ENCODE measurements around the gene COA7. TPM values are rescaled to one million over a fixed set of nuclear protein-coding genes. Genes with fewer than 3 reads are reported as not detected.

The COA7 gene
- total RNA-seq, 2 experiments from 2014 or later, result 16.3 to 17.6 TPM

DNA sequence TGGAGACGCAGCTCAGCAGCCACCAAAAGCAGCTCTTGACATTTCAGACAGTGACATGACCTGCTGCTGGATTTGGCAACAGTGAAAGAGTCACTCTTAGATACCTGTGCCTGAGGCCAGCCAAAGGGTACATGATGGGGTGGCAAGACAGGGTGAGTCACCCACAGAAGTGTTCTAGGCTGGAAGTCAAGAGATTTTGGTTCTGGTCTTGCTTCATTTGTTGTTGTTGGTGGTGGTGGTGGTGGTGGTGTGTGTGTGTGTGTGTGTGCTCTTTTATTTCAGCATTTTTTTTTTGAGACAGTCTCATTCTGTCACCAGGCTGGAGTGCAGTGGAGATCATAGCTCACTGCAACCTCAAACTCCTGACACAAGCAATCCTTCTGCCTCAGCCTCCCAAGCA lies 39.4 kb downstream of the COA7 start:
- H3K4me3 Mint-ChIP-seq, result no peak overlapping the region

DNA sequence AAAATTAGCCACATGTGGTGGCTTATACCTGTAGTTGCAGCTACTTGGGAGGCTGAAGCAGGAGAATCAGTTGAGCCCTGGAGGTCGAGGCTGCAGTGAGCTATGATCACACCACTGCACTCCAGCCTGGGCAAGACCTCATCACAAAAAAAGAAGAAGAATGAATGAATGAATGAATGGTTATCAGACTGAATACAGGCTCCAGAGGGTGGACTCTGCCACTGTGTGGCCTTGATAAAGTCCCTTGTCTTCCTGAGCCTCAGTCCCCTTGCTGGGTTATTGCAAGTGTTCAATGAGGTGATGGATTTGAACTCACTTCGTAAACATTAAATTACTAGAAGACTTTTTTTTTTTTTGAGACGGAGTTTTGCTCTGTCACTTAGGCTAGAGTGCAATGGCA lies 40.4 kb downstream of the COA7 start:
- DNase-seq, result no peak
- POLR2A ChIA-PET, result interaction anchor here (0.7 to 1.8 kb wide), 3 partner anchors 9 to 22 kb away, joined by 3 to 5 read pairs (median 3); no protein-coding TSS in a partner anchor
- Mint-ChIP-seq H3K4me3 (no peak overlapping the region), H3K4me1 (ENCODE audit: low read depth) (peaks cover 36% of the 10 kb centered on the region), H3K27ac (peak overlapping the region; percentile 46), H3K9me3 (no peaks in the 10 kb centered on the region), H3K36me3 (ENCODE audit: low read depth) (peaks cover 6% of the 10 kb centered on the region), H3K27me3 (no peaks in the 10 kb centered on the region)
- TF ChIP-seq, protein P1, sequence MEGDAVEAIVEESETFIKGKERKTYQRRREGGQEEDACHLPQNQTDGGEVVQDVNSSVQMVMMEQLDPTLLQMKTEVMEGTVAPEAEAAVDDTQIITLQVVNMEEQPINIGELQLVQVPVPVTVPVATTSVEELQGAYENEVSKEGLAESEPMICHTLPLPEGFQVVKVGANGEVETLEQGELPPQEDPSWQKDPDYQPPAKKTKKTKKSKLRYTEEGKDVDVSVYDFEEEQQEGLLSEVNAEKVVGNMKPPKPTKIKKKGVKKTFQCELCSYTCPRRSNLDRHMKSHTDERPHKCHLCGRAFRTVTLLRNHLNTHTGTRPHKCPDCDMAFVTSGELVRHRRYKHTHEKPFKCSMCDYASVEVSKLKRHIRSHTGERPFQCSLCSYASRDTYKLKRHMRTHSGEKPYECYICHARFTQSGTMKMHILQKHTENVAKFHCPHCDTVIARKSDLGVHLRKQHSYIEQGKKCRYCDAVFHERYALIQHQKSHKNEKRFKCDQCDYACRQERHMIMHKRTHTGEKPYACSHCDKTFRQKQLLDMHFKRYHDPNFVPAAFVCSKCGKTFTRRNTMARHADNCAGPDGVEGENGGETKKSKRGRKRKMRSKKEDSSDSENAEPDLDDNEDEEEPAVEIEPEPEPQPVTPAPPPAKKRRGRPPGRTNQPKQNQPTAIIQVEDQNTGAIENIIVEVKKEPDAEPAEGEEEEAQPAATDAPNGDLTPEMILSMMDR (IDR thresholded peaks at IDR 0.05), result no peak
- intact Hi-C loops (cut with micrococcal nuclease), result loop anchor here (10.0 kb wide), 1 partner anchor 253 kb away; the partner anchor contains the start of genes ORC1 and PRPF38A
- ATAC-seq, result no peak
- CTCF ChIA-PET, result interaction anchor here (1.2 kb wide), 1 partner anchor 8 kb away, joined by 3 read pairs; no protein-coding TSS in a partner anchor

More for the DNA sequence above, 39.4 kb downstream of the COA7 start:
- peak overlapping the region; percentile 91 for H3K27ac Mint-ChIP-seq
- ChIA-PET POLR2A (interaction anchor here (0.7 to 1.9 kb wide), 9 partner anchors 10 to 139 kb away, joined by 3 to 9 read pairs (median 4); partner anchors contain the start of genes SHISAL2A and TUT4), CTCF (interaction anchor here (0.5 to 1.2 kb wide), 6 partner anchors 11 to 168 kb away, joined by 3 to 4 read pairs (median 3); partner anchors contain the start of gene TUT4)
- no peaks in the 10 kb centered on the region for H3K27me3 Mint-ChIP-seq
- TF ChIP-seq, protein P1 (IDR thresholded peaks at IDR 0.05), result no peak
- peaks cover 36% of the 10 kb centered on the region for H3K4me1 Mint-ChIP-seq (ENCODE audit: low read depth)
- no peaks in the 10 kb centered on the region for H3K9me3 Mint-ChIP-seq
- intact Hi-C loops (cut with micrococcal nuclease), result loop anchor here (10.0 kb wide), 1 partner anchor 254 kb away; the partner anchor contains the start of genes ORC1 and PRPF38A
- ATAC-seq (peak; percentile 84), DNase-seq (peak; percentile 73)
- H3K36me3 Mint-ChIP-seq (ENCODE audit: low read depth), result peaks cover 4% of the 10 kb centered on the region

DNA sequence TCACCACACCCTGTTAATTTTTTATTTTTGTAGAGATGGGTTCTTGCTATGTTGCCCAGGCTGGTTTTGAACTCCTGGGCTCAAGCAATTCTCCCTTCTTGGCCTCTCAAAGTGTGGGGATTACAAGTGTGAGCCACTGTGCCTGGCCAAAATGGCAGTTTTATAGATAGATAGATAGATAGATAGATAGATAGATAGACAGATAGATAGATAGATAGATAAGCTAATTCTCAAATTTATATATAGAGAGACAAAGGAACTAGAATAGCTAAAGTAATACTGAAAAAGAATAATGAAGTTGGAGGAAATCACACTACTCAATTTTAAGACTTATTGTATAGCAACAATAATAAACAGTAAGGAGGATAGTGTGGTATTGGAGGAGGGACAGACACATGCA lies 44.1 kb downstream of the COA7 start:
- H3K9me3 Mint-ChIP-seq, result no peaks in the 10 kb centered on the region
- CTCF ChIA-PET, result no interaction called here
- H3K36me3 Mint-ChIP-seq (ENCODE audit: low read depth), result peaks cover 16% of the 10 kb centered on the region
- DNase-seq (no peak), ATAC-seq (no peak)
- no peak overlapping the region for H3K4me3 Mint-ChIP-seq
- H3K27ac Mint-ChIP-seq, result no peak overlapping the region
- intact Hi-C loops (cut with micrococcal nuclease), result loop anchor here (10.0 kb wide), 1 partner anchor 249 kb away; the partner anchor contains the start of genes ORC1 and PRPF38A
- TF ChIP-seq, protein P1 (IDR thresholded peaks at IDR 0.05), result no peak
- POLR2A ChIA-PET, result interaction anchor here (0.8 kb wide), 1 partner anchor 21 kb away, joined by 5 read pairs; the partner anchor contains the start of gene SHISAL2A
- H3K4me1 Mint-ChIP-seq (ENCODE audit: low read depth), result peaks cover 16% of the 10 kb centered on the region
- H3K27me3 Mint-ChIP-seq, result no peaks in the 10 kb centered on the region

DNA sequence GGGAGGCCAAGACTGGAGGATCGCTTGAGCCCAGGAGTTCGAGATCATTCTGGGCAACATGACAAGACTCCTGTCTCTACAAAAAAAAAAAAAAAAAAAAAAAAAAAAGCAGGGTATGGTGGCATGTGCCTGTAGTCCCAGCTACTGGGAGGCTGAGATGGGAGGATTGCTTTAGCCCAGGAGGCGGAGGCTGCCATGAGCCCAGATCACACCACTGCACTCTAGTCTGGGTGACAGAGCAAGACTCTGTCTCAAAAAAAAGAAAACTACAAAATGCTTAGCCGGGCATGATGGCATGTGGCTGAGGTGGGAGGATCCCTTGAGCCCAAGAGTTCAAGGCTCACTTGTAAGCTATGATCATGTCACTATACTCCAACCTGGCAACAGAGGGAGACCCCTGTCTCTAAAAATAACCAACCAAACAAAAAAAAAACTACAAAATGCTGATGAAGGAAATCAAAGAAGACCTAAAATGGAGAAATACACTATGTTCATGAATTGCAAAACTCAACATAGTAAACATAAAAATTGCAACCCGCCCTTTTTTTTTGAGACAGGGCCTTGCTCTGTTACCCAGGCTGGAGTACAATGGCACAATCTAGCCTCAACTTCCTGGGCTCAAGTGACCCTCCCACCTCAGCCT lies 44.8 kb downstream of the COA7 start:
- ChIA-PET POLR2A (interaction anchor here (0.8 to 1.2 kb wide), 2 partner anchors 12 to 21 kb away, joined by 3 to 5 read pairs; partner anchors contain the start of gene SHISAL2A), CTCF (no interaction called here)

More for the DNA sequence above, 44.8 kb downstream of the COA7 start:
- ATAC-seq, result no peak
- Mint-ChIP-seq H3K36me3 (ENCODE audit: low read depth) (peaks cover 16% of the 10 kb centered on the region), H3K27me3 (no peaks in the 10 kb centered on the region), H3K4me3 (no peak overlapping the region), H3K9me3 (no peaks in the 10 kb centered on the region), H3K4me1 (ENCODE audit: low read depth) (peaks cover 11% of the 10 kb centered on the region), H3K27ac (no peak overlapping the region)
- intact Hi-C loops (cut with micrococcal nuclease), result loop anchor here (10.0 kb wide), 1 partner anchor 249 kb away; the partner anchor contains the start of genes ORC1 and PRPF38A
- DNase-seq, result no peak
- TF ChIP-seq, protein P1 (IDR thresholded peaks at IDR 0.05), result no peak

All from activated CD8-positive, alpha-beta T cell treated with anti-CD3 and anti-CD28 coated beads for 36 hours (primary cell).